SU-DHL-6 (cell line): ENCODE data around the gene ACAP2.

Experiments
- H2AFZ ChIP-seq: fragments of 200-600 bp; sonication (generic); 2 replicates; pipeline ENCODE4 v1.6.1; 2014; ENCODE audit warnings: low read depth, mild to moderate bottlenecking, moderate library complexity, mixed read lengths, antibody characterized with exemption, low read length; ENCODE audit not compliant: severe bottlenecking
- H3F3A ChIP-seq: fragments of 200-600 bp; shearing (Covaris generic); 2 replicates; pipeline ENCODE4 v1.6.0; 2016; ENCODE audit warnings: antibody characterized with exemption, mild to moderate bottlenecking; ENCODE audit not compliant: insufficient read depth
- H3K27ac ChIP-seq: fragments of 200-600 bp; sonication (generic); 2 replicates; pipeline ENCODE4 v1.5.1; 2016; ENCODE audit warnings: low read depth, mild to moderate bottlenecking, low read length, moderate library complexity, mixed read lengths
- H3K27me3 ChIP-seq: fragments of 200-600 bp; sonication (generic), shearing (Covaris generic); 2 replicates; pipeline ENCODE4 v1.6.0; 2014; ENCODE audit warnings: mild to moderate bottlenecking, low read length
- H3K36me3 ChIP-seq: fragments of 200-600 bp; sonication (generic); 2 replicates; pipeline ENCODE4 v1.6.1; 2014; ENCODE audit warnings: mild to moderate bottlenecking, low read length, mixed read lengths
- H3K4me2 ChIP-seq: fragments of 300-600, 200-600 bp; shearing (Covaris generic), sonication (generic); 2 replicates; pipeline ENCODE4 v1.6.0; 2014; ENCODE audit warnings: low read length, low read depth, mild to moderate bottlenecking; ENCODE audit not compliant: poor library complexity, severe bottlenecking
- H3K4me3 ChIP-seq: fragments of 200-600 bp; sonication (generic); 2 replicates; pipeline ENCODE4 v1.5.1; 2014; ENCODE audit warnings: antibody characterized with exemption, low read length, mild to moderate bottlenecking, mixed read lengths; ENCODE audit not compliant: insufficient read depth, poor library complexity, severe bottlenecking
- H3K79me2 ChIP-seq: fragments of 200-600 bp; sonication (generic); 2 replicates; pipeline ENCODE4 v1.6.1; 2014; ENCODE audit warnings: mild to moderate bottlenecking, low read length, moderate library complexity; ENCODE audit not compliant: insufficient read depth
- H3K9ac ChIP-seq: fragments of 200-600 bp; sonication (generic); 2 replicates; pipeline ENCODE4 v1.7.0; 2014; ENCODE audit warnings: mild to moderate bottlenecking, low read length
- H3K9me2 ChIP-seq: fragments of 200-600 bp; sonication (generic); replicated peaks from 2 replicates; pipeline ENCODE4 v1.6.1; 2014; ENCODE audit warnings: low read length; ENCODE audit not compliant: insufficient read depth
- H3K9me3 ChIP-seq: fragments of 200-600 bp; sonication (generic); 2 replicates; pipeline ENCODE4 v1.6.1; 2014; ENCODE audit warnings: low read length, mixed read lengths; ENCODE audit not compliant: insufficient read depth
- H4K20me1 ChIP-seq: fragments of 200-600 bp; sonication (generic); 2 replicates; pipeline ENCODE4 v1.6.1; 2014; ENCODE audit warnings: low read depth, mild to moderate bottlenecking, antibody characterized with exemption, low read length, moderate library complexity, mixed read lengths
- EZH2phosphoT487 ChIP-seq: fragments of 200-600 bp; sonication (generic), shearing (Covaris generic); conservative IDR thresholded peaks from 2 replicates; pipeline ENCODE4 v1.6.1; 2018; ENCODE audit warnings: mild to moderate bottlenecking, antibody characterized with exemption, low read length, moderate library complexity, mixed read lengths
- TF ChIP-seq, protein P1 (sequence below): fragments of 200-600 bp; sonication (generic); IDR thresholded peaks from one replicate; pipeline ENCODE4 v1.5.1; 2017; ENCODE audit warnings: antibody characterized with exemption, mild to moderate bottlenecking, low read length, moderate library complexity; ENCODE audit not compliant: insufficient read depth, poor library complexity, severe bottlenecking

ACAP2 gene

GRCh38 chr3:195443391-195443989 lies 670 bp upstream of the ACAP2 start:
- Histone ChIP-seq H3K79me2 (peaks cover 43% of the 10 kb centered on the region), H2AFZ (peak overlapping the region; percentile 92), H3K9me3 (no peaks in the 10 kb centered on the region), H3K4me2 (peak overlapping the region; percentile 89), H3K9me2 (no peaks in the 10 kb centered on the region), H4K20me1 (peaks cover 3% of the 10 kb centered on the region; the same call in 1 of the 2 replicates), H3K27ac (peak overlapping the region; percentile 36), H3K9ac (peak overlapping the region; percentile 59), H3K27me3 (no peaks in the 10 kb centered on the region), H3K36me3 (no peaks in the 10 kb centered on the region), H3F3A (peaks cover 12% of the 10 kb centered on the region), H3K4me3 (peak overlapping the region; percentile 58)
- TF ChIP-seq EZH2phosphoT487: no peak
- TF ChIP-seq, protein P1, sequence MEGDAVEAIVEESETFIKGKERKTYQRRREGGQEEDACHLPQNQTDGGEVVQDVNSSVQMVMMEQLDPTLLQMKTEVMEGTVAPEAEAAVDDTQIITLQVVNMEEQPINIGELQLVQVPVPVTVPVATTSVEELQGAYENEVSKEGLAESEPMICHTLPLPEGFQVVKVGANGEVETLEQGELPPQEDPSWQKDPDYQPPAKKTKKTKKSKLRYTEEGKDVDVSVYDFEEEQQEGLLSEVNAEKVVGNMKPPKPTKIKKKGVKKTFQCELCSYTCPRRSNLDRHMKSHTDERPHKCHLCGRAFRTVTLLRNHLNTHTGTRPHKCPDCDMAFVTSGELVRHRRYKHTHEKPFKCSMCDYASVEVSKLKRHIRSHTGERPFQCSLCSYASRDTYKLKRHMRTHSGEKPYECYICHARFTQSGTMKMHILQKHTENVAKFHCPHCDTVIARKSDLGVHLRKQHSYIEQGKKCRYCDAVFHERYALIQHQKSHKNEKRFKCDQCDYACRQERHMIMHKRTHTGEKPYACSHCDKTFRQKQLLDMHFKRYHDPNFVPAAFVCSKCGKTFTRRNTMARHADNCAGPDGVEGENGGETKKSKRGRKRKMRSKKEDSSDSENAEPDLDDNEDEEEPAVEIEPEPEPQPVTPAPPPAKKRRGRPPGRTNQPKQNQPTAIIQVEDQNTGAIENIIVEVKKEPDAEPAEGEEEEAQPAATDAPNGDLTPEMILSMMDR: no peak

- H3K4me2 ChIP-seq: peak overlapping the region; percentile 87
- H3K9me2 ChIP-seq: no peaks in the 10 kb centered on the region
- H3K9me3 ChIP-seq: no peaks in the 10 kb centered on the region
- H2AFZ ChIP-seq: peak overlapping the region; percentile 61
- H3F3A ChIP-seq: peaks cover 12% of the 10 kb centered on the region
- no peaks in the 10 kb centered on the region for H3K36me3 ChIP-seq
- peak overlapping the region; percentile 75 for H3K4me3 ChIP-seq
- H3K27me3 ChIP-seq: no peaks in the 10 kb centered on the region
- H3K79me2 ChIP-seq: peaks cover 57% of the 10 kb centered on the region
- H4K20me1 ChIP-seq: peaks cover 3% of the 10 kb centered on the region; the same call in 1 of the 2 replicates
- TF ChIP-seq EZH2phosphoT487: no peak
- TF ChIP-seq, protein P1: no peak
- H3K27ac ChIP-seq: peak overlapping the region; percentile 91
- H3K9ac ChIP-seq: peak overlapping the region; percentile 94
These were observed 738 bp downstream of the ACAP2 start for GRCh38 chr3:195441992-195442572.

DNA sequence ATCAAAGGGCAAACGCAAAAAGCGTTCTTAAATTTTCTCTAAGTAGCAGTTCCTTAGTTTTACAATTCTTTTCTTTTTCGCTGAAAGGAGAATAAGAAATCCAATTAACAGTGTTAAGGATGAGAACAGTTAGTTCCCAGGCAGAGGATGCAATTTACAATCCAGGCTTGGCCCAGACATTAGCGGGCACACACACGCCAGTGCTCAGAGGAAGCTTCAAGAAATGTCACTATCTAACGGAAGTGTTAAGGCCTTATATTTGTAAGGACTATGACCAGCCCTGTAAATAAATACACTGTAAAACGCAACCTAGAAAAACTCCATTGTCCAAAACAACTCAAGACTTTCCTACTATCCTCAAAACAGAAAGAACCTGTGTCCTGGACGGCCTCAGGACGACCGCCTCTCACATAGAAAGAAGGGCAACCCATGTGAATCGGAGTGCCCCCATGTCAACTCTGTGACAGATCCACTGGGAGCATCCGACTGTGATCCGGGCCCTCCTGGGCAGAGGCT lies 1.3 kb downstream of the ACAP2 start:
- TF ChIP-seq EZH2phosphoT487: no peak
- TF ChIP-seq, protein P1: no peak
- H4K20me1 ChIP-seq: peaks cover 3% of the 10 kb centered on the region; the same call in 1 of the 2 replicates
- H3K9me3 ChIP-seq: no peaks in the 10 kb centered on the region
- peak overlapping the region; percentile 75 for H3K4me3 ChIP-seq
- no peaks in the 10 kb centered on the region for H3K9me2 ChIP-seq
- H3K79me2 ChIP-seq: peaks cover 62% of the 10 kb centered on the region
- peak overlapping the region; percentile 87 for H3K4me2 ChIP-seq
- H3K27me3 ChIP-seq: no peaks in the 10 kb centered on the region
- H3K9ac ChIP-seq: peak overlapping the region; percentile 94
- H3F3A ChIP-seq: peaks cover 12% of the 10 kb centered on the region
- H3K27ac ChIP-seq: peak overlapping the region; percentile 91
- peak overlapping the region; percentile 61 for H2AFZ ChIP-seq
- H3K36me3 ChIP-seq: no peaks in the 10 kb centered on the region
